Liver (tissue), 3 donors: ENCODE measurements around the gene RTF1.

Experiments used
- EGR1 ChIP-seq, 2 donors: IDR thresholded peaks; 2 replicates each; pipeline ENCODE4 v1.6.1; 2016 to 2018; ENCODE audit warnings: antibody characterized with exemption in 2 of 2, low read depth in 2 of 2
- FOXA1 ChIP-seq: IDR thresholded peaks from 2 replicates; pipeline ENCODE4 v1.6.1; 2016; ENCODE audit warnings: antibody characterized with exemption
- GABPA ChIP-seq, 2 donors: IDR thresholded peaks in 1 of 2; conservative IDR thresholded peaks in 1 of 2; 2 replicates each; pipeline ENCODE4 v1.6.1; 2016; ENCODE audit warnings: antibody characterized with exemption in 2 of 2, mild to moderate bottlenecking in 1 of 2, moderate library complexity in 1 of 2
- HNF4A ChIP-seq, 2 donors: conservative IDR thresholded peaks; 2 replicates each; pipeline ENCODE4 v1.6.1; 2016; ENCODE audit warnings: antibody characterized with exemption in 2 of 2, mild to moderate bottlenecking in 2 of 2
- HNF4G ChIP-seq: IDR thresholded peaks from 2 replicates; pipeline ENCODE4 v1.6.1; 2016; ENCODE audit warnings: antibody characterized with exemption
- JUND ChIP-seq, 2 donors: IDR thresholded peaks; 2 replicates each; pipeline ENCODE4 v1.6.1; 2016; ENCODE audit warnings: antibody characterized with exemption in 2 of 2
- RAD21 ChIP-seq, 2 donors: IDR thresholded peaks; 2 replicates each; pipeline ENCODE4 v1.6.1; 2016; ENCODE audit warnings: antibody characterized with exemption in 2 of 2, mild to moderate bottlenecking in 2 of 2
- SP1 ChIP-seq: IDR thresholded peaks from 2 replicates; pipeline ENCODE4 v1.6.1; 2018; ENCODE audit warnings: antibody characterized with exemption, mild to moderate bottlenecking
- TAF1 ChIP-seq: conservative IDR thresholded peaks from 2 replicates; pipeline ENCODE4 v1.6.1; 2016; ENCODE audit warnings: antibody characterized with exemption, mild to moderate bottlenecking
- YY1 ChIP-seq: IDR thresholded peaks from 2 replicates; pipeline ENCODE4 v1.6.1; 2016; ENCODE audit warnings: antibody characterized with exemption, mild to moderate bottlenecking
- TF ChIP-seq, protein P1 (sequence below): fragments of 150-350 bp; IDR thresholded peaks from 2 replicates; pipeline ENCODE4 v1.5.1; 2017; ENCODE audit warnings: improper control_type of control experiment, low read depth, low read length; ENCODE audit not compliant: missing input control
- TF ChIP-seq, protein P2 (sequence below): IDR thresholded peaks from 2 replicates; pipeline ENCODE4 v1.6.1; 2016; ENCODE audit warnings: antibody characterized with exemption
- TF ChIP-seq, protein P3 (sequence below): IDR thresholded peaks from 2 replicates; pipeline ENCODE4 v1.6.1; 2016; ENCODE audit warnings: antibody characterized with exemption
- TF ChIP-seq, protein P4 (sequence below): IDR thresholded peaks from 2 replicates; pipeline ENCODE4 v1.6.1; 2016; ENCODE audit warnings: antibody characterized with exemption, mild to moderate bottlenecking
- donor health status: healthy.
- donor health status: healthy.

DNA sequence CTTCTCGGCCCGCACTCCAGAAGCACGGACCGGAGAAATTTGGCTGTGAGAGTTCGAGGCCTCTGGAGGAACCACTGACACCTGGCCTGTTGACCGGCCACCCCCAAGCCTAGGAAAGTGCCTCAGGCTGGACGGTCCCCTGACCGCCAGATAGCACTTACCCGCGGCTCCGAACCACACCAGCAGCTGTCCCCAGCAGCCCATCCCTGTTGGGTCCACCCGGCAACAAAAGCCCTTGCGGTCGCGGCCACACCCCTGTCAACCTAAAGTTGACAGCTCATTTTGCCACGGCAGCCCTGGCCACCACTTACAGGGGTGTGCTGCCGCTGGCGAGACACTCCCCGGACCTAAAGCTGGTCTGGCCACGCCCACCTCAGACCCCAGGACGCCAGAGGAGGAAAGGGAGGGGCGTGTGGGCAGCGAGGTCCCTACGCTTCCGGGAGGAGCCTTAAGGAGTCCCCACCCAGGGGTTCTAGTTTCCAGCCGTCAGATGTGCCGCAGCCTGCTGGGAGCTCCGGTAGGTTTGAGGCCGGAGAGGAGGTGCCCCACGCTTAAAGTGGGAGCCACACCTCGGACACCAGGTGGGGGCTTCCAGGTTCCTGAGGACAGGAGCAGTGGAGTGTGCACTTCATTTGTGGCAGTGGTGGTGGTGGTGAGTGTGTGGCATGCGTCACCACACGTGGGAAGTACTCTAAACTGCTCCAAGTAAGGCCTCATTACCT is 96.8 kb downstream of the RTF1 start, which contains the start of gene LTK:
- TF ChIP-seq RAD21 (IDR thresholded peaks at IDR 0.05), result no peak
- TF ChIP-seq, protein P1, sequence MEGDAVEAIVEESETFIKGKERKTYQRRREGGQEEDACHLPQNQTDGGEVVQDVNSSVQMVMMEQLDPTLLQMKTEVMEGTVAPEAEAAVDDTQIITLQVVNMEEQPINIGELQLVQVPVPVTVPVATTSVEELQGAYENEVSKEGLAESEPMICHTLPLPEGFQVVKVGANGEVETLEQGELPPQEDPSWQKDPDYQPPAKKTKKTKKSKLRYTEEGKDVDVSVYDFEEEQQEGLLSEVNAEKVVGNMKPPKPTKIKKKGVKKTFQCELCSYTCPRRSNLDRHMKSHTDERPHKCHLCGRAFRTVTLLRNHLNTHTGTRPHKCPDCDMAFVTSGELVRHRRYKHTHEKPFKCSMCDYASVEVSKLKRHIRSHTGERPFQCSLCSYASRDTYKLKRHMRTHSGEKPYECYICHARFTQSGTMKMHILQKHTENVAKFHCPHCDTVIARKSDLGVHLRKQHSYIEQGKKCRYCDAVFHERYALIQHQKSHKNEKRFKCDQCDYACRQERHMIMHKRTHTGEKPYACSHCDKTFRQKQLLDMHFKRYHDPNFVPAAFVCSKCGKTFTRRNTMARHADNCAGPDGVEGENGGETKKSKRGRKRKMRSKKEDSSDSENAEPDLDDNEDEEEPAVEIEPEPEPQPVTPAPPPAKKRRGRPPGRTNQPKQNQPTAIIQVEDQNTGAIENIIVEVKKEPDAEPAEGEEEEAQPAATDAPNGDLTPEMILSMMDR, result no peak
- TF ChIP-seq, protein P2, sequence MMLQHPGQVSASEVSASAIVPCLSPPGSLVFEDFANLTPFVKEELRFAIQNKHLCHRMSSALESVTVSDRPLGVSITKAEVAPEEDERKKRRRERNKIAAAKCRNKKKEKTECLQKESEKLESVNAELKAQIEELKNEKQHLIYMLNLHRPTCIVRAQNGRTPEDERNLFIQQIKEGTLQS, result no peak
- TF ChIP-seq, protein P3, sequence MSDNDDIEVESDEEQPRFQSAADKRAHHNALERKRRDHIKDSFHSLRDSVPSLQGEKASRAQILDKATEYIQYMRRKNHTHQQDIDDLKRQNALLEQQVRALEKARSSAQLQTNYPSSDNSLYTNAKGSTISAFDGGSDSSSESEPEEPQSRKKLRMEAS, result no peak
- TF ChIP-seq EGR1 (IDR thresholded peaks at IDR 0.05; ENCODE audit: low read depth in 2 of 2), result no peak
- no peak for TF ChIP-seq TAF1
- TF ChIP-seq, protein P4, sequence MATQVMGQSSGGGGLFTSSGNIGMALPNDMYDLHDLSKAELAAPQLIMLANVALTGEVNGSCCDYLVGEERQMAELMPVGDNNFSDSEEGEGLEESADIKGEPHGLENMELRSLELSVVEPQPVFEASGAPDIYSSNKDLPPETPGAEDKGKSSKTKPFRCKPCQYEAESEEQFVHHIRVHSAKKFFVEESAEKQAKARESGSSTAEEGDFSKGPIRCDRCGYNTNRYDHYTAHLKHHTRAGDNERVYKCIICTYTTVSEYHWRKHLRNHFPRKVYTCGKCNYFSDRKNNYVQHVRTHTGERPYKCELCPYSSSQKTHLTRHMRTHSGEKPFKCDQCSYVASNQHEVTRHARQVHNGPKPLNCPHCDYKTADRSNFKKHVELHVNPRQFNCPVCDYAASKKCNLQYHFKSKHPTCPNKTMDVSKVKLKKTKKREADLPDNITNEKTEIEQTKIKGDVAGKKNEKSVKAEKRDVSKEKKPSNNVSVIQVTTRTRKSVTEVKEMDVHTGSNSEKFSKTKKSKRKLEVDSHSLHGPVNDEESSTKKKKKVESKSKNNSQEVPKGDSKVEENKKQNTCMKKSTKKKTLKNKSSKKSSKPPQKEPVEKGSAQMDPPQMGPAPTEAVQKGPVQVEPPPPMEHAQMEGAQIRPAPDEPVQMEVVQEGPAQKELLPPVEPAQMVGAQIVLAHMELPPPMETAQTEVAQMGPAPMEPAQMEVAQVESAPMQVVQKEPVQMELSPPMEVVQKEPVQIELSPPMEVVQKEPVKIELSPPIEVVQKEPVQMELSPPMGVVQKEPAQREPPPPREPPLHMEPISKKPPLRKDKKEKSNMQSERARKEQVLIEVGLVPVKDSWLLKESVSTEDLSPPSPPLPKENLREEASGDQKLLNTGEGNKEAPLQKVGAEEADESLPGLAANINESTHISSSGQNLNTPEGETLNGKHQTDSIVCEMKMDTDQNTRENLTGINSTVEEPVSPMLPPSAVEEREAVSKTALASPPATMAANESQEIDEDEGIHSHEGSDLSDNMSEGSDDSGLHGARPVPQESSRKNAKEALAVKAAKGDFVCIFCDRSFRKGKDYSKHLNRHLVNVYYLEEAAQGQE, result no peak
- no peak for TF ChIP-seq GABPA (IDR thresholded peaks at IDR 0.05 in 1 of 2, conservative IDR thresholded peaks at IDR 0.05 in 1 of 2)
- no peak for TF ChIP-seq JUND (IDR thresholded peaks at IDR 0.05)
- TF ChIP-seq YY1, result no peak
- TF ChIP-seq HNF4A (conservative IDR thresholded peaks at IDR 0.05), result no peak
- no peak for TF ChIP-seq SP1
- TF ChIP-seq FOXA1, result no peak
- TF ChIP-seq HNF4G, result no peak
